NCI-H510A treated with DMSO at 0.1 percent for 48 hours (cell line): ENCODE results near the gene TUBG2.

Experiments used
- DNase-seq: peaks from one replicate; lab custom pipeline; 2025; lab: John Stamatoyannopoulos, UW

The TUBG2 gene

GRCh38 chr17:42698736-42699414 is 39.8 kb downstream of the TUBG2 start:
- no peak for DNase-seq

DNA sequence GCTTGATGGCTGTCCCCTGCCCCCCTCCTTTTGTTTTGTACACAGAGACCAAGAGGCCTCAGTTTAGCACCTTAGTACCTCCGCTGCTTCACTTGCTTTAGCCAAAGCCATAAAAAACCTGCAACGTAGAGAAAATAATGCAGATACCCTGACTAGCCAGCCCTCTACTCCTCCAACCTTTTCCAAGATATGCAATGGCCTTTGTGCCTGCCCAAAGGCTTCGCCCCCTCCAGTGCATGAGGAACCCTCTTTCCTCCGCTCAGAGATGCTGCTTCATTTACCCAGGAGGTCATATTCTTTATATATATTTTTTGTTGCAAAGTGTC is 40.3 kb downstream of the TUBG2 start:
- no peak for DNase-seq

DNA sequence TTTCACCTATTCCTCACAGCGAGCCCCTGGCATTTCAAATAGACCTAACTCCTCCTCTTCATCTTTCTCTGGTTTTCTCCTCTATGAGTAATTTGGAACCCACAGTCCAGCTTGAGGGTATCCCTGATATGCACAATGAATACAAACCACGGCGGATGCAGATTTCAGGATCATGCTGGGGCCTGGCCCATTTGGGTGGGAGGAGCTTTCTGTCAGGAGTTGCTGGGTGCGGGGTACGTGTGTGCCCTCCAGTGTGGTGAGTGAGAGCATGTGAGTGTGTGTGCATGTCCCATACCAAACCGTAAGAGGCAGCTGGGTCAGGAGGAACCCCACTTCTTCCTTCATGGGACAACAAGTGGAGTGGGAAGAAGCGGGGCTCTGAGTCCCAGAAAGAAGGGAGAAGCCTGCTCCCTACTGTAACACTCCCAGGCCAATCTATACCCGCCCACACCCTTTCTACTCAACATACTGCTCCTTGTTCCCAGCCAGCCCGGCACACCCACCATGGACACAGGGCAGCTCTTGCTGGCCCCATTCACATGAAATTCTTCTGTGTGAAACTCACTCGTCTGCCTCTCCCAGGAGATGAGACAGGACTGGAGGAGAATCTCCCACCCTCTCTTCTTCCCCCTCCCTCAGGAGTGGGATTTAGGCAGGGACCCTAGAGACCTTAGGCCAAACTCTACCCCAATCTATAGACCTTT is 41.7 kb downstream of the TUBG2 start:
- no peak for DNase-seq

- no peak for DNase-seq
These were observed 43.4 kb downstream of the TUBG2 start for GRCh38 chr17:42702446-42702845.

GRCh38 chr17:42704490-42704836 is 45.4 kb downstream of the TUBG2 start:
- no peak for DNase-seq

DNA sequence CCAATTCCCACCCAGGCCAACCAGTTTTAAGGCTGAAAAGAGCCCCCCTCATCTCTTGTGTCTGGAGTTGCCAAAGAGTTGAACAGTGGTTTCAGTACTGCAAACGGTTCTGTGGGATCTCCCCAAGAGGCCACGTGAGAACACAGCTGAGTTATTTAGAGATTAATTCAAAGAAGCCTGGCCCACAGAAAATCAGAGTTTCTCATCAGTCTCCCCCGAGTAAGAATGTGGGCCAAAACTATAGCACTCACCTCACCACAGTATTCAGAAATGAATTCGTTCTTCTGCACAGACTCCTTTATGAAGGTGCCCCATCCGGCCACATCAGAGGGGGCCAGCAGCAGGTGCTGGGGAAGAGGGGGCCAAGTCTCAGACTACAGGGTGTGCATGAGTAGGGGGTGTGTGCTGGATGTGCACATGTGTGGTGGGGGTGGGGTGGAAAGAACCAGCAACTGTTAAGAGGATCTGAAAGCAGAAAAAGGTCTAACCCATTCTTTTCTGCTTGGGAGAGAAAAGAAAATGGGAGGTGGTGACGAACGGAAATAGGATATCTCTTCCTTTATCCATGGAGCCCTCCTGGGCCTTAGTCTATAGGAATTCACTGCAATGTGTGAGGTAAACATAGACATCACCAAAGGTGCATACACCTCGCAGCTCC is 45.9 kb downstream of the TUBG2 start:
- no peak for DNase-seq

DNA sequence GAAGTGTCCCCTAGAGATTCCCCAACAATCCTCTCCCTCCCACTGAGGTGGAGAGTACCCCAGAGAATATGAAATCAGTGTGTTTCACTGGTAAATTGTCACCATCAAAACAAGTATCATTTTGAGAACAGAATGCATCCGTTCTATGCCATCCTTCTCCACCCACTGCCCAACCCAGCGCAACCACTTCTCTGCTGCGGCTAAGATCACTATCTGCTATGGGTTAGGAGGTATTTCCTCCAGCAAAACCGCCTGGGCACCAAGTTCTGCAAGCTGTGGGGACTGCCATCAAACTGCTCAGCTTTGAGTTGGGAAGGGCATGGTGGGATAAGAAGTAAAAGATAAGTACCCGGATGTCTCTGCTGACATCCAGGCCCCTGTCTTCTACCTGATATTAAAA is 47.6 kb downstream of the TUBG2 start:
- no peak for DNase-seq

DNA sequence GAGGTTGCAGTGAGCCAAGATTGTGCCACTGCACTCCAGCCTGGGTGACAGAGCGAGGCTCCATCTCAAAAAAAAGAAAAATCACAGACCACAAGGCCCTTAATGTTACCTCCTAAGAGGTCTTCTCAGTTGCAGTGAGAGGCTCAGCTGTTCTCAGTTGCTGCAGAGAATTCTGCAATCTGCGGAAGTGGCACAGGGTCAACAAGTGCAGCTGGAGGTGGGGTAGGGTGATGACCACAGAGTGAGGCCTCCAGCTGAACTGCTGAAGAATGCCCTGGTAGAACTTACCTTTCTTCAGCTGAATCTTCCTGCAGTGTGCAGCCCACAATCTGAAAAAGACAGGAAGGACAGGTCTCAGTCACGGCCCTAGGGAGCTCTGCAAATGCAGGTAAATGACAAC is 49.5 kb downstream of the TUBG2 start:
- DNase-seq = no peak

GRCh38 chr17:42709561-42709960 is 50.5 kb downstream of the TUBG2 start:
- DNase-seq = no peak
